Body of pancreas (tissue), 4 donors: Measurements from ENCODE around the gene ZNF24. TPM values are rescaled to one million over a fixed set of nuclear protein-coding genes. Genes with fewer than 3 reads are reported as not detected.

Experiments
- ATAC-seq: fragments of 150-250 bp; one replicate; pipeline ENCODE4 v1.9.1; 2016
- DNase-seq, 4 donors: peaks; one replicate each; pipeline ENCODE4 v3.0.0-alpha.2; 2019
- H3K27ac ChIP-seq, 4 donors: fragments of 200-600 bp; sonication (generic); 1 replicate in 3 of 4; 2 replicates in 1 of 4; pipeline versions ENCODE4 v1.5.1 to v1.6.1; 2016 to 2019; ENCODE audit warnings: mild to moderate bottlenecking in 1 of 4, mixed read lengths in 1 of 4, moderate library complexity in 1 of 4
- H3K27me3 ChIP-seq, 2 donors: fragments of 200-600 bp; sonication (generic); one replicate each; pipeline ENCODE4 v1.6.0; 2016; ENCODE audit warnings: mild to moderate bottlenecking in 1 of 2
- H3K36me3 ChIP-seq, 2 donors: fragments of 200-600 bp; sonication (generic); replicated peaks in 1 of 2; 2 replicates each; pipeline ENCODE4 v1.5.1; 2016; ENCODE audit warnings: low read depth in 2 of 2; ENCODE audit not compliant: insufficient read depth in 1 of 2
- H3K4me1 ChIP-seq: fragments of 200-600 bp; sonication (generic); one replicate; pipeline ENCODE4 v1.6.0; 2016
- H3K4me3 ChIP-seq, 2 donors: fragments of 200-600 bp; sonication (generic); 1 replicate in 1 of 2; 2 replicates in 1 of 2; pipeline ENCODE4 v1.5.1; 2016 to 2019
- H3K9me3 ChIP-seq, 3 donors: fragments of 200-600 bp; sonication (generic); 1 replicate in 2 of 3; 2 replicates in 1 of 3; pipeline ENCODE4 v1.5.1; 2016
- POLR2A ChIP-seq, 3 donors: fragments of 450-650 bp; IDR thresholded peaks; one replicate each; pipeline ENCODE4 v1.6.1; 2016; ENCODE audit warnings: antibody characterized with exemption in 3 of 3, mild to moderate bottlenecking in 2 of 3
- WGBS, 2 donors: methylation state at CpG; one replicate each; pipeline ENCODE4 v1.1.5; 2017; 5-methylcytosine and 5-hydroxymethylcytosine counted together
- intact Hi-C: fragments of 100-400 bp; cut with DNase I; formaldehyde crosslinking; loops from one replicate; pipeline ENCODE4 v1.15.1; 2023
- total RNA-seq, 2 donors: library from RNA; depleted of rRNA; stranded (reverse); fragments of >200 nt; gene quantifications; one replicate each; pipeline ENCODE4 v1.1.0, GENCODE V29; 2016
- TF ChIP-seq, protein P1 (sequence below), 7 experiments: fragments of 450-650 bp in 4 of 7; fragments of 200-600 bp in 3 of 7; sonication (generic) in 3 of 7; IDR thresholded peaks; one replicate each; pipeline ENCODE4 v1.5.1; 2016 to 2019; ENCODE audit warnings: antibody characterized with exemption in 7 of 7

Gene ZNF24
- total RNA-seq, 2 donors from 2014 or later = 17.9 to 18.5 TPM

DNA sequence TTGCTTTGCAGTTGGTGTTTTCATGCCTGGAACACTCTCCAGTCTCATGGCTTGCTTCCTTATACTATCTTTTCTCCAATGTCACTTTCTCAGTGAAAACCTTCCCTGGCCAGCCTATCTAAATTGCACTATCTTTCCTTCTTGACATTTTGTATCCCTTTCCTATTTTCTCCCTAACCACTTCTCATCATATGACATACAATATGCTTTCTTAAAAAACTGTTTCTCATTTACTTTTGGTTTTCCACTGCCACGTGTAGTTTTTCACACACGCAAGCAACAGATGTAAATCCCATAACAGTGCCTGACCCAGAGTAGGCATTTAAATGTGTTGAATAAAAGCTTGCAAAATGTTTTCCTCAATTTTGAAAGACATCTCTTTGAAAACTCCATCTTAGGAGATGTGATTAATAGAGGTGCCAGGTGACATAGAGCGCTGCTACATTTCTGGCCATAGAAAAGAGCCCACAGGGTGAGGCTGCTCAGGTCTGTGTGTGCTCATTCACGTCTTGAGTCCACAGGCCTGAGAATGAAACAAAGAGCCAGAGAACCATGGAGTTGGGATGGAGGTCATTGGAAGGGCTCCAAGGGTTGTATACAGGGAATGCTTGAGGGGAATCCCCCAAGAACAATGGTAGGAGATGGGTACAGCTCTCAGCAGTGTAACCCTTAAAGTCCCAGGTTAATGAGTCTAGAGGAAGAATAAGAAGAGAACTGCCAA is 12.7 kb downstream of the ZNF24 start:
- peaks cover 14% of the 10 kb centered on the region for H3K4me1 ChIP-seq
- TF ChIP-seq, protein P1, sequence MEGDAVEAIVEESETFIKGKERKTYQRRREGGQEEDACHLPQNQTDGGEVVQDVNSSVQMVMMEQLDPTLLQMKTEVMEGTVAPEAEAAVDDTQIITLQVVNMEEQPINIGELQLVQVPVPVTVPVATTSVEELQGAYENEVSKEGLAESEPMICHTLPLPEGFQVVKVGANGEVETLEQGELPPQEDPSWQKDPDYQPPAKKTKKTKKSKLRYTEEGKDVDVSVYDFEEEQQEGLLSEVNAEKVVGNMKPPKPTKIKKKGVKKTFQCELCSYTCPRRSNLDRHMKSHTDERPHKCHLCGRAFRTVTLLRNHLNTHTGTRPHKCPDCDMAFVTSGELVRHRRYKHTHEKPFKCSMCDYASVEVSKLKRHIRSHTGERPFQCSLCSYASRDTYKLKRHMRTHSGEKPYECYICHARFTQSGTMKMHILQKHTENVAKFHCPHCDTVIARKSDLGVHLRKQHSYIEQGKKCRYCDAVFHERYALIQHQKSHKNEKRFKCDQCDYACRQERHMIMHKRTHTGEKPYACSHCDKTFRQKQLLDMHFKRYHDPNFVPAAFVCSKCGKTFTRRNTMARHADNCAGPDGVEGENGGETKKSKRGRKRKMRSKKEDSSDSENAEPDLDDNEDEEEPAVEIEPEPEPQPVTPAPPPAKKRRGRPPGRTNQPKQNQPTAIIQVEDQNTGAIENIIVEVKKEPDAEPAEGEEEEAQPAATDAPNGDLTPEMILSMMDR (IDR thresholded peaks at IDR 0.05) = no peak
- TF ChIP-seq POLR2A (IDR thresholded peaks at IDR 0.05) = no peak
- intact Hi-C loops = loop anchor here (10.0 kb wide), 1 partner anchor 47 kb away; no protein-coding TSS in a partner anchor
- no peak overlapping the region for H3K4me3 ChIP-seq
- H3K27me3 ChIP-seq = no peaks in the 10 kb centered on the region
- no peak overlapping the region for H3K27ac ChIP-seq
- no peaks in the 10 kb centered on the region for H3K9me3 ChIP-seq
- WGBS, 2 donors = 84 to 85% methylated on average over 4 of the region's 4 CpGs
- ATAC-seq = no peak
- DNase-seq = no peak
- H3K36me3 ChIP-seq = peaks cover 0 to 3% of the 10 kb centered on the region in 2 donors

DNA sequence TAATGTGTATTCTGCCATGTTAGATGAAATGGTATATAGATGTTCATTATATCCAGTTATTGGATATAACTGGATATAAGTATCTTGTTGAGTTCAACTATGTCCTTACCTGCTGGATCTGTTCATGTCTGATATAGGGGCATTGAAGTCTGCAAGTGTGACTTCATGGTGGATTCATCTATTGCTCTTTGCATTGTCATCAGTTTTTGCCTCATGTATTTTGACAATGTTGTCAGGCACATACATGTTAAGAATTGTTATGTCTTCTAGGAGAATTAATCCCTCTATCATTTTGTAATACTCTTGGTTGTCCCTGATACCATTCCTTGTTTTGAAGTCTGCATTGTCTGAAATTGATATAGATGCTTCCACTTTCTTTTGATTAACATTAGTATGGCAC is 15.4 kb downstream of the ZNF24 start:
- ATAC-seq (no peak), DNase-seq (no peak)
- TF ChIP-seq POLR2A (IDR thresholded peaks at IDR 0.05) = no peak
- TF ChIP-seq, protein P1 (IDR thresholded peaks at IDR 0.05) = no peak
- intact Hi-C loops = no loop called here
- H3K4me1 ChIP-seq = no peaks in the 10 kb centered on the region
- H3K9me3 ChIP-seq = no peaks in the 10 kb centered on the region
- H3K36me3 ChIP-seq = no peaks in the 10 kb centered on the region
- H3K4me3 ChIP-seq = no peak overlapping the region
- H3K27me3 ChIP-seq = no peaks in the 10 kb centered on the region
- H3K27ac ChIP-seq = no peak overlapping the region

DNA sequence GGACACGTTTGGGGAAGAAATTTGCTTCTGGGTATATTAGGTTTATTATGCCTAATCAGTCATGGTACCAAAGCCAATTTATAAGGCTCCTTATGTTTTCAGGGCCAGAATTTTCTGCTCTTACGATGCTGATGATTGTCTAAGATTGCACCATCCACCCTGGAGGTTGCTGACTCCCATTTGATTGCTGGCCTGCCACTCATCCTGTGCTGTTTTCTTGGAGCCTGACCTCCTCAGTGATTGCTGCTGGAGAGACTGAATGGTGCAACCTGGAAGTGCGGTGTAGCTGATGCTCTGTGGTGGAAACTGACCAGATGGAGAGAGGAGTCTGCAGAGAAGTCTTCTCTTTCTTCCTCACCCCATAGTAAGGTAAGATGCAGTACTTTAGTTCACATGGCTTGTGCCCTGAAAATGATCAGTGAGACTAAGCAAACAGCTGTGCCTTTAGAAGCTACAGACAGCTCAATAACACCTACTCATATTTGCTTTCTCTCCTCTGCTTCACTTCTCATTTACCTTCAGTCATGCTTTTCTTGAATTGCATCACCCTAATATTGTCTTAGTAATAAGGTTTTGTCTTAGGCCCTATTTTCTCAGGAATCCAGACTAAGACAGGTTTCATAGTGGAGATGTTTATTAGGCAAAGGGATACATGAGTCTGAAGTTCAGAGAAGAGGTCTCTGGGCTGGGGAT is 17.4 kb downstream of the ZNF24 start:
- H3K36me3 ChIP-seq = no peaks in the 10 kb centered on the region
- intact Hi-C loops = no loop called here
- no peaks in the 10 kb centered on the region for H3K27me3 ChIP-seq
- no peak for DNase-seq
- 54 to 55% methylated on average over 3 of the region's 3 CpGs for WGBS, 2 donors
- no peak overlapping the region for H3K27ac ChIP-seq
- TF ChIP-seq, protein P1 (IDR thresholded peaks at IDR 0.05) = no peak
- no peak for TF ChIP-seq POLR2A (IDR thresholded peaks at IDR 0.05)
- no peak overlapping the region for H3K4me3 ChIP-seq
- H3K9me3 ChIP-seq = no peaks in the 10 kb centered on the region
- no peak for ATAC-seq
- no peaks in the 10 kb centered on the region for H3K4me1 ChIP-seq

DNA sequence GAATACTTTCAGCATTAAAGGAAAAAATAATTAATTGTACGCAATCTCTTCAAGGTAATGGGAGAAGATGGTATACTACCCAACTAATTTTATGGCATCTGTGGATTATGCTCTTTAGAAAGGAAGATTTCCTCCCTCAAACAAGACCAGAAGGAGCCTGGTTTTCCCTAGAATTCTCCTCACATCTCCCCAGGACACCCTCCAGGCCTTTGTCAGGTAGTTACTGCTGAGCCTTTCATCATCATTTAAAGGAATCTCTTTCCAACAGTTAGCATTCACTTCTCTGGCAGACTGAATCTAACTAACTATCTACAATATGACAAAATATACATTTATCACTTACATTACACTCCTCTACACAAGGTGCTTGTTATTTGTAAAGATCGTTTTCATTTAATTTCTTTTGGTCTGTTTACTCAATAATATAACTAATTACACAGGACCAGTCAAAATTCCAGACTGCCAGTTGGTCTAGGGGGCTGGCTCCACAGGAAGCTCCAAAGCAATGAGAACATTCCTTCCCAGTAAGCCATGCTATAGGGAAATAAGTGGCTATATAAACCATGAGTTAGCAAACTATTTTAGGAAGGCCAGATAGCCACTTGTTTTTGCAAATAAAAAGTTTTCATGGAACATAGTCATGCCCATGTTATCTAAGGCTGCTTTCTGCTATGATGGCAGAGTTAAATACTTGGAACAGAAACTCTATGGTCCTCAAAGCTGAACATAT is 19.1 kb downstream of the ZNF24 start:
- intact Hi-C loops = no loop called here
- Histone ChIP-seq H3K4me3 (no peak overlapping the region), H3K27me3 (no peaks in the 10 kb centered on the region), H3K36me3 (no peaks in the 10 kb centered on the region), H3K27ac (no peak overlapping the region), H3K4me1 (no peaks in the 10 kb centered on the region), H3K9me3 (no peaks in the 10 kb centered on the region)
- TF ChIP-seq, protein P1 (IDR thresholded peaks at IDR 0.05) = no peak
- no peak for TF ChIP-seq POLR2A (IDR thresholded peaks at IDR 0.05)
- 28 to 56% methylated on average over 2 of the region's 2 CpGs for WGBS, 2 donors
- DNase-seq (no peak), ATAC-seq (no peak)
